Measurements from ENCODE around the gene ECE2. TPM values are rescaled to one million over a fixed set of nuclear protein-coding genes. Genes with fewer than 3 reads are reported as not detected.

ECE2 gene
- total RNA-seq, 1 experiment from 2014 or later = not detected

GRCh38 chr3:184290331-184290730 lies 14.5 kb downstream of the ECE2 start:
- no peak overlapping the region for H3K4me3 ChIP-seq (ENCODE audit: low read length)
- no peaks in the 10 kb centered on the region for H3K9me2 ChIP-seq (replicated peaks; ENCODE audit: low read length)
- H4K20me1 ChIP-seq (ENCODE audit: low read length) = no peaks in the 10 kb centered on the region
- ATAC-seq (no peak), DNase-seq (no peak)
- H3K9ac ChIP-seq (ENCODE audit: low read length) = no peak overlapping the region
- H3K36me3 ChIP-seq (ENCODE audit: low read depth, low read length) = no peaks in the 10 kb centered on the region
- H3K27ac ChIP-seq (ENCODE audit: low read length) = no peak overlapping the region
- no peak overlapping the region for H3K4me2 ChIP-seq (ENCODE audit: low read length)
- intact Hi-C loops (cut with micrococcal nuclease) = no loop called here
- no TSS peak for BruUV-seq (replicated peaks)
- H3K79me2 ChIP-seq (ENCODE audit: low read length) = no peaks in the 10 kb centered on the region
- no peaks in the 10 kb centered on the region for H3K4me1 ChIP-seq (ENCODE audit: insufficient read depth, low read length)
- no peaks in the 10 kb centered on the region for H3K9me3 ChIP-seq (ENCODE audit: low read length)
- POLR2A ChIA-PET (ENCODE audit: unreplicated experiment) = no interaction called here
- no peaks in the 10 kb centered on the region for H3F3A ChIP-seq (ENCODE audit: low read length, unreplicated experiment)
- TF ChIP-seq EZH2phosphoT487 (IDR thresholded peaks at IDR 0.05; ENCODE audit: borderline replicate concordance, low read length) = no peak
- H3K27me3 ChIP-seq (ENCODE audit: low read length) = no peaks in the 10 kb centered on the region
- H2AFZ ChIP-seq (ENCODE audit: low read length) = no peak overlapping the region
- CTCF ChIA-PET = no interaction called here

- no peaks in the 10 kb centered on the region for H3K79me2 ChIP-seq (ENCODE audit: low read length)
- ChIA-PET POLR2A (ENCODE audit: unreplicated experiment) (no interaction called here), CTCF (no interaction called here)
- BruUV-seq (replicated peaks) = no TSS peak
- no peak overlapping the region for H3K9ac ChIP-seq (ENCODE audit: low read length)
- no peak overlapping the region for H3K4me2 ChIP-seq (ENCODE audit: low read length)
- no peaks in the 10 kb centered on the region for H3K9me3 ChIP-seq (ENCODE audit: low read length)
- no peak overlapping the region for H3K4me3 ChIP-seq (ENCODE audit: low read length)
- H3K9me2 ChIP-seq (replicated peaks; ENCODE audit: low read length) = no peaks in the 10 kb centered on the region
- intact Hi-C loops (cut with micrococcal nuclease) = no loop called here
- no peak for ATAC-seq
- no peak for DNase-seq
- no peaks in the 10 kb centered on the region for H3K27me3 ChIP-seq (ENCODE audit: low read length)
- H3F3A ChIP-seq (ENCODE audit: low read length, unreplicated experiment) = no peaks in the 10 kb centered on the region
- no peaks in the 10 kb centered on the region for H3K4me1 ChIP-seq (ENCODE audit: insufficient read depth, low read length)
- H3K27ac ChIP-seq (ENCODE audit: low read length) = no peak overlapping the region
- no peaks in the 10 kb centered on the region for H4K20me1 ChIP-seq (ENCODE audit: low read length)
- no peak for TF ChIP-seq EZH2phosphoT487 (IDR thresholded peaks at IDR 0.05; ENCODE audit: borderline replicate concordance, low read length)
- no peak for TF ChIP-seq EZH2 (IDR thresholded peaks at IDR 0.05; ENCODE audit: low read length, unreplicated experiment)
- TF ChIP-seq, protein P1, sequence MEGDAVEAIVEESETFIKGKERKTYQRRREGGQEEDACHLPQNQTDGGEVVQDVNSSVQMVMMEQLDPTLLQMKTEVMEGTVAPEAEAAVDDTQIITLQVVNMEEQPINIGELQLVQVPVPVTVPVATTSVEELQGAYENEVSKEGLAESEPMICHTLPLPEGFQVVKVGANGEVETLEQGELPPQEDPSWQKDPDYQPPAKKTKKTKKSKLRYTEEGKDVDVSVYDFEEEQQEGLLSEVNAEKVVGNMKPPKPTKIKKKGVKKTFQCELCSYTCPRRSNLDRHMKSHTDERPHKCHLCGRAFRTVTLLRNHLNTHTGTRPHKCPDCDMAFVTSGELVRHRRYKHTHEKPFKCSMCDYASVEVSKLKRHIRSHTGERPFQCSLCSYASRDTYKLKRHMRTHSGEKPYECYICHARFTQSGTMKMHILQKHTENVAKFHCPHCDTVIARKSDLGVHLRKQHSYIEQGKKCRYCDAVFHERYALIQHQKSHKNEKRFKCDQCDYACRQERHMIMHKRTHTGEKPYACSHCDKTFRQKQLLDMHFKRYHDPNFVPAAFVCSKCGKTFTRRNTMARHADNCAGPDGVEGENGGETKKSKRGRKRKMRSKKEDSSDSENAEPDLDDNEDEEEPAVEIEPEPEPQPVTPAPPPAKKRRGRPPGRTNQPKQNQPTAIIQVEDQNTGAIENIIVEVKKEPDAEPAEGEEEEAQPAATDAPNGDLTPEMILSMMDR (conservative IDR thresholded peaks at IDR 0.05; ENCODE audit: low read depth, low read length) = no peak
- H3K36me3 ChIP-seq (ENCODE audit: low read depth, low read length) = no peaks in the 10 kb centered on the region
- H2AFZ ChIP-seq (ENCODE audit: low read length) = no peak overlapping the region
Measured at GRCh38 chr3:184291044-184291737, 15.4 kb downstream of the ECE2 start.

- intact Hi-C loops (cut with micrococcal nuclease) = no loop called here
- H3K4me3 ChIP-seq (ENCODE audit: low read length) = no peak overlapping the region
Measured at GRCh38 chr3:184291738-184292445, 16.1 kb downstream of the ECE2 start.

More at GRCh38 chr3:184291738-184292445, 16.1 kb downstream of the ECE2 start:
- H3F3A ChIP-seq (ENCODE audit: low read length, unreplicated experiment) = no peaks in the 10 kb centered on the region
- no peaks in the 10 kb centered on the region for H3K9me2 ChIP-seq (replicated peaks; ENCODE audit: low read length)
- no peak overlapping the region for H2AFZ ChIP-seq (ENCODE audit: low read length)
- ATAC-seq = no peak
- no peaks in the 10 kb centered on the region for H4K20me1 ChIP-seq (ENCODE audit: low read length)
- H3K9ac ChIP-seq (ENCODE audit: low read length) = no peak overlapping the region
- no peak overlapping the region for H3K4me2 ChIP-seq (ENCODE audit: low read length)
- no TSS peak for BruUV-seq (replicated peaks)
- H3K27ac ChIP-seq (ENCODE audit: low read length) = no peak overlapping the region
- no peaks in the 10 kb centered on the region for H3K27me3 ChIP-seq (ENCODE audit: low read length)
- H3K9me3 ChIP-seq (ENCODE audit: low read length) = no peaks in the 10 kb centered on the region
- H3K79me2 ChIP-seq (ENCODE audit: low read length) = no peaks in the 10 kb centered on the region
- ChIA-PET CTCF (no interaction called here), POLR2A (ENCODE audit: unreplicated experiment) (no interaction called here)
- DNase-seq = no peak
- no peak for TF ChIP-seq EZH2phosphoT487 (IDR thresholded peaks at IDR 0.05; ENCODE audit: borderline replicate concordance, low read length)
- TF ChIP-seq EZH2 (IDR thresholded peaks at IDR 0.05; ENCODE audit: low read length, unreplicated experiment) = no peak
- TF ChIP-seq, protein P1 (conservative IDR thresholded peaks at IDR 0.05; ENCODE audit: low read depth, low read length) = no peak
- H3K36me3 ChIP-seq (ENCODE audit: low read depth, low read length) = no peaks in the 10 kb centered on the region
- no peaks in the 10 kb centered on the region for H3K4me1 ChIP-seq (ENCODE audit: insufficient read depth, low read length)
